PC-9 (cell line): ENCODE data around the gene STRN4.

Experiments used
- EZH2 ChIP-seq: fragments of 200-600 bp; sonication (generic); IDR thresholded peaks from 2 replicates; pipeline ENCODE4 v1.8.0; 2017; ENCODE audit warnings: antibody characterized with exemption, low read depth
- TF ChIP-seq, protein P1 (sequence below): fragments of 200-600 bp; sonication (generic); conservative IDR thresholded peaks from 2 replicates; pipeline ENCODE4 v1.6.1; 2017; ENCODE audit warnings: mixed run types, antibody characterized with exemption, mild to moderate bottlenecking, moderate library complexity

- TF ChIP-seq, protein P1, sequence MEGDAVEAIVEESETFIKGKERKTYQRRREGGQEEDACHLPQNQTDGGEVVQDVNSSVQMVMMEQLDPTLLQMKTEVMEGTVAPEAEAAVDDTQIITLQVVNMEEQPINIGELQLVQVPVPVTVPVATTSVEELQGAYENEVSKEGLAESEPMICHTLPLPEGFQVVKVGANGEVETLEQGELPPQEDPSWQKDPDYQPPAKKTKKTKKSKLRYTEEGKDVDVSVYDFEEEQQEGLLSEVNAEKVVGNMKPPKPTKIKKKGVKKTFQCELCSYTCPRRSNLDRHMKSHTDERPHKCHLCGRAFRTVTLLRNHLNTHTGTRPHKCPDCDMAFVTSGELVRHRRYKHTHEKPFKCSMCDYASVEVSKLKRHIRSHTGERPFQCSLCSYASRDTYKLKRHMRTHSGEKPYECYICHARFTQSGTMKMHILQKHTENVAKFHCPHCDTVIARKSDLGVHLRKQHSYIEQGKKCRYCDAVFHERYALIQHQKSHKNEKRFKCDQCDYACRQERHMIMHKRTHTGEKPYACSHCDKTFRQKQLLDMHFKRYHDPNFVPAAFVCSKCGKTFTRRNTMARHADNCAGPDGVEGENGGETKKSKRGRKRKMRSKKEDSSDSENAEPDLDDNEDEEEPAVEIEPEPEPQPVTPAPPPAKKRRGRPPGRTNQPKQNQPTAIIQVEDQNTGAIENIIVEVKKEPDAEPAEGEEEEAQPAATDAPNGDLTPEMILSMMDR, result no peak
- no peak for TF ChIP-seq EZH2
Measured at GRCh38 chr19:46691948-46692347, 54.3 kb downstream of the STRN4 start.
